Thyroid gland (tissue), 4 donors: ENCODE results near the gene DDX54.

Experiments used
- POLR2A ChIP-seq, 2 donors: fragments of 450-650 bp; IDR thresholded peaks; one replicate each; pipeline ENCODE4 v1.6.1; 2017; ENCODE audit warnings: antibody characterized with exemption in 2 of 2, mild to moderate bottlenecking in 2 of 2, moderate library complexity in 1 of 2
- TF ChIP-seq, protein P1 (sequence below), 6 experiments: fragments of 200-600 bp in 3 of 6; fragments of 450-650 bp in 3 of 6; sonication (generic) in 3 of 6; IDR thresholded peaks; one replicate each; pipeline ENCODE4 v1.5.1; 2016 to 2019; ENCODE audit warnings: antibody characterized with exemption in 6 of 6, mild to moderate bottlenecking in 2 of 6, inconsistent platforms in 1 of 6, moderate library complexity in 1 of 6

DNA sequence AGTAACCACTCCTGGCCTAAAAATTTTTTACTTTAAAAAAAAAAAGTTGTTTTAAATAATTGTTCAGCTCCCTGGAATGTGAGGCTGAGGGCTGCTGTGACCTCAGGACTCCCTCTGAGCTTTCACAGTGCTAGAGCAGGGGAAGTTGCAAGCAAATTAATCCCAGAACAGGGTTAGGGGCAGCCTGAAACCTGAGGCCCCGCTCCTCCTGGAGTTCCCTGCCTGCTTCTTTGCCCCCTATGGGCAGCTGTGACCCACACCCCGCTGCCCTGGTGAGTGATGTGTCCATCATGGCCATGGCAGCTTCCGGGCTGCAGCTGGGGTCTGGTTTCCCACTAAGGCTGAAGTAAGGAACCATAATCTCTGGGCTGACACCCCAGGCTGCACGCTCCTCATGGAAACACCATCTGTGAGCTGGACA lies 9.7 kb upstream of the DDX54 start:
- TF ChIP-seq, protein P1, sequence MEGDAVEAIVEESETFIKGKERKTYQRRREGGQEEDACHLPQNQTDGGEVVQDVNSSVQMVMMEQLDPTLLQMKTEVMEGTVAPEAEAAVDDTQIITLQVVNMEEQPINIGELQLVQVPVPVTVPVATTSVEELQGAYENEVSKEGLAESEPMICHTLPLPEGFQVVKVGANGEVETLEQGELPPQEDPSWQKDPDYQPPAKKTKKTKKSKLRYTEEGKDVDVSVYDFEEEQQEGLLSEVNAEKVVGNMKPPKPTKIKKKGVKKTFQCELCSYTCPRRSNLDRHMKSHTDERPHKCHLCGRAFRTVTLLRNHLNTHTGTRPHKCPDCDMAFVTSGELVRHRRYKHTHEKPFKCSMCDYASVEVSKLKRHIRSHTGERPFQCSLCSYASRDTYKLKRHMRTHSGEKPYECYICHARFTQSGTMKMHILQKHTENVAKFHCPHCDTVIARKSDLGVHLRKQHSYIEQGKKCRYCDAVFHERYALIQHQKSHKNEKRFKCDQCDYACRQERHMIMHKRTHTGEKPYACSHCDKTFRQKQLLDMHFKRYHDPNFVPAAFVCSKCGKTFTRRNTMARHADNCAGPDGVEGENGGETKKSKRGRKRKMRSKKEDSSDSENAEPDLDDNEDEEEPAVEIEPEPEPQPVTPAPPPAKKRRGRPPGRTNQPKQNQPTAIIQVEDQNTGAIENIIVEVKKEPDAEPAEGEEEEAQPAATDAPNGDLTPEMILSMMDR (IDR thresholded peaks at IDR 0.05) = no peak
- no peak for TF ChIP-seq POLR2A (IDR thresholded peaks at IDR 0.05)
